GM21529 (cell line): ENCODE measurements around the gene CDHR1.
"Not testable (repeated sequence)": the region's sequence is repeated elsewhere in the genome, so short reads cannot be mapped to it uniquely, and the experiment has no call there.

Source experiments
- ATAC-seq: cut with Tn5 transposase; IDR thresholded peaks from one replicate; pipeline ENCODE4 v1.9.1; 2021; ENCODE audit not compliant: unreplicated experiment

CDHR1 gene

DNA sequence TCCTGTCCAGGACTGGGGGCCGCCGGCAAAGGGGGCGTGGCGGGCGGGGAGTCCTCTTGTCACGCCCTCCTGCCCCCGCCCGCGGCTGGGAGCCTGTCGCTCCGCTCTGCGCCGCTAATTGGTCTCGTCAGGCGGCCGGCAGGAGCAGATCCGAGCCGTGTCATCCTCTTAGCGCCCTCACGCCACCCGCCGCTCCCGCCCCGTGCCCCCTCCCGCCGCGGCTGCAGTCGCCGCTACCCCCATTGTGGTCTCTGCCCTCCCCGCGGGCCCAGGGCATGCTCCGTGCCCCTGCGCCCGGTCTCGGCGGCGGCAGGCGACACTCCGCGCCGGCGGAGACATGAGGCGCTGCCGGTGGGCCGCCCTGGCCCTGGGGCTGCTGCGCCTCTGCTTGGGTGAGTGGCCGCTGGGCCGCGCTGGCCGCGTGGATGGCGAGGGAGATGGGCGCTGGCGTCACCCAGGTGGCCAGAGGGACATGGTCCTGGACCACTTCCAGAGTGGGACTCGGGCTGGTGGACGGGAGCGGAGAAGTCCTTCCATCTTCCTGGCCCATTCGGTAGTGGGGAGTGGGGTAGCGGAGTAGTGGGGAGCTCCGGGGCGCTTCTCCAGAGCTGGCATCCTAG, at the start of gene CDHR1:
Gene CDHR1 (plus strand): TSS at position 114 of the 620 bp plus-strand sequence. CDS start 224 bp downstream, at position 338.
- peak; percentile 84 for ATAC-seq

DNA sequence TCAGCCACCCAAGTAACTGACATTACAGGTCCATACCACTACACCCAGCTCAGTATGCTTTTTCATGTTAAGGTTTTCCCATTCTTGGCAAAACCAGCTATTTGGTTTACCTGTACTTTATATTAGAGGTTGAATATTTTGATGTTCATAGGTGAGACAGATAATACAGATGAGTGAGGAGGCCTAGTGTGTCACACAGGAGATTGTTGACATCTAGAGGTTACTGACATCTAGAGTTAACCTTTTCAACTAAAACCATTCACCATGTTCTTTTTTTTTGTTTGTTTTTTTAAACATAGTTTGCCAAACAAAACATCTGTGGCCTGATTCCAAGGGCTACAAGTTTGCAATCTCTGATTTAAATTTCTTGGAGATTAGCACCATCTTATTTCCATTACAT, 47.0 kb upstream of the CDHR1 start:
- ATAC-seq = no peak

DNA sequence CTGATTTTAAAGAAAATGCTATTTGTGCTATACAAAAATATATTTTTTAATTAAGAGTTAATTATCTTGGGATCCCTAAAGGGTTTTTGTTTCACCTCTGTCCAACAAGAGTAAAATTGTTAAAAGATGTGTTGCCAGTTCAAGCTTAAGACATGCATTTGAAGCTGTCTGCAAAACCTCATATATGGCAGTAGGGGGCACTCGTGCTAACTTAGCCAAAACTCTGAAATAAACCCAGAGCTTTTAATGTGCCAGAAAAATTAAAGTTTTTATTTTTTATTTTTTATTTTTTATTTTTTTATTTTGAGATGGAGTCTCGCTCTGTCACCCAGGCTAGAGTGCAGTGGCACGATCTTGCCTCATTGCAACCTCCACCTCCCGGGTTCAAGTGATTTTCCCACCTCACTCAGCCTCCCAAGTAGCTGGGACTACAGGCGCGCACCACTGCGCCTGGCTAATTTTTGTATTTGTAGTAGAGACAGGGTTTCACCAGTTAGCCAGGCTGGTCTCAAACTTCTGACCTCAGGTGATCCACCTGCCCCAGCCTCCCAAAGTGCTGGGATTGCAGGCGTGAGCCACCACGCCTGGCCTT, 46.2 kb upstream of the CDHR1 start:
- peak; percentile 66 for ATAC-seq

DNA sequence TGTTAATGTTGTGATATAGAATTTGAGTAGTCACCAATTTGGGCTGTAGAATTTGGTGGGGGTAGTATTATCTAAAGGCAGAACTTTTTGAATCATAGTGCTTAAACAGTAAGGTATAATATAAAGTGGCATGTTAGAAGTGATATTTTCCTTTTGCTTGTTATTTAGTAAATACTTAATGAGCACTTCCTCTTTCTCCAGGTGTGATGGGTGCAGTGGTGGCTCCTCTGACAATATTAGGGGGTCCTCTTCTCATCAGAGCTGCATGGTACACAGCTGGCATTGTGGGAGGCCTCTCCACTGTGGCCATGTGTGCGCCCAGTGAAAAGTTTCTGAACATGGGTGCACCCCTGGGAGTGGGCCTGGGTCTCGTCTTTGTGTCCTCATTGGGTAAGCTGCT, 44.5 kb upstream of the CDHR1 start:
- no peak for ATAC-seq

DNA sequence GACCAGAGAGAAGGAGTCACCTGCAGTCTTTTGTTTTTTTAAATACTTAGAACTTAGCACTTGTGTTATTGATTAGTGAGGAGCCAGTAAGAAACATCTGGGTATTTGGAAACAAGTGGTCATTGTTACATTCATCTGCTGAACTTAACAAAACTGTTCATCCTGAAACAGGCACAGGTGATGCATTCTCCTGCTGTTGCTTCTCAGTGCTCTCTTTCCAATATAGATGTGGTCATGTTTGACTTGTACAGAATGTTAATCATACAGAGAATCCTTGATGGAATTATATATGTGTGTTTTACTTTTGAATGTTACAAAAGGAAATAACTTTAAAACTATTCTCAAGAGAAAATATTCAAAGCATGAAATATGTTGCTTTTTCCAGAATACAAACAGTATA, 41.6 kb upstream of the CDHR1 start:
- ATAC-seq = no peak

DNA sequence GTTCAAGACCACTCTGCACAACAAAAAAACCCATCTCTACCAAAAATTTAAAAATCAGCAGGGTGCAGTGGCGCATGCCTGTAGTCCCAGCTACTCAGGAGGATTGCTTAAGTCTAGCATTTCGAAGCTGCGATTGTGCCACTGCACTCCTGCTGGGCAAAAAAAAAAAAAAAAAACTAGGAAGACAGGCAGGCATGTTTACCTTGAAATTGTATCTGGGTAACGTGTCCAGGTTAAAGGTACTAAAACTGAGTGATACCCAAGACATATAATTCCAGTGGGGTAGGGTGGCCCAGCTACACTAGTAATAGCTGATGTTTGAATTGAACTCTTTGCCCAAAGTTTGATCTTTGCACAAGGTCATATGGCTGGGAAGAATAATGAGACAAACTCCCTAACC, 38.8 kb upstream of the CDHR1 start:
- ATAC-seq = no peak

DNA sequence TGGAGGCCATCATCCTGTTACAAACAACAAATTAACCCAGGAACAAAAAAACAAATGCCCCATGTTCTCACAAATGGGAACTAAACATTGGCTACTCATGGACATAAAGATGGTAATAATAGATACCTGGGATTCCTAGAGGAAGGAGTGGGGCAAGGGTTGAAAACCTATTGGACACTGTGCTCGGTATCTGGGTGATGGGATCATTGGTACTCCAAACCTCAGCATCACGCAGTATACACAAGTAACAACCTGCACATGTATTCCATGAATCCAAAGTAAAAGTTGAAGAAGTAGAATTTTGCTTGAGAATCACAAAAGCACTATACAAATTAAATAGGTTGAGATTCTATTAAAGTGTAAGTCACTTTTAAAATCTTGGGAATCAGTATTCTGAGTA, 38.3 kb upstream of the CDHR1 start:
- no peak for ATAC-seq

DNA sequence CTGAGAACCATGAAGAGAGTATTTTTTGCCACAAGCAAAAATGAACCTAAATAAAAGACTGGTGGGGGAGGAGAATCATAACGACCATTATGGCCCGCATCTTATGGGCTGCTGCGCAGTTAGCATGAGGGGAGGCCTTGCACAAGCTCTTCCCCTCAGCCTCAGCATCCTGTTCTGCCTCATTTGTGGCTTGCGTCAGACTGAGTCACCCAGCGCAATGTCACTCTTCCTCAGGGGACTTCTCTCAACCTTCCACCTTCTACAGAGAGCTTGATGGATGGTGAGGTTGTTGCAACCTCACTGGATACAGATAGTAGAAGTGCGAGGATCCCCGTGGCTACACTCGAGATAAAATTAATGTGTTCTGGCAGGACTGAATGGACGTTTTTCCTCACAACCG, 37.6 kb upstream of the CDHR1 start:
- peak; percentile 80 for ATAC-seq

DNA sequence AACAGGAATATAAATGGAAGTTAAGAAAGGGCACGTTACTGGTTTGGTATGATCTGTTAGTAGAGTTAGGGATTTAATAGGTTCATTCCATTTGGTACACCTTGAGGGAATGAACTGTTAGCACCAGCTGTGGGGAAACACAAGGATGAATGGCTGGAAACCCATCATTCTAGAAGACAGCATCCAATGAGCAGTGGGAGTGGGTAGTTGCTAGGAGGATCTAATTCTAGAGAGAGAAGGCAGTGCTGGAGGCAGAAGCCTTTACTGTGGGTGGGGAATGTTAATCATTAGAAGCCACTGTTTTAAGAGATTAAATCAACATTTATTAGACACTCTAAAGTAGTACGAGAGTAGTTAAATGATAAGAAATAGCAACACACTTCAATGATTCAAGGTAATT, 36.3 kb upstream of the CDHR1 start:
- ATAC-seq = no peak

DNA sequence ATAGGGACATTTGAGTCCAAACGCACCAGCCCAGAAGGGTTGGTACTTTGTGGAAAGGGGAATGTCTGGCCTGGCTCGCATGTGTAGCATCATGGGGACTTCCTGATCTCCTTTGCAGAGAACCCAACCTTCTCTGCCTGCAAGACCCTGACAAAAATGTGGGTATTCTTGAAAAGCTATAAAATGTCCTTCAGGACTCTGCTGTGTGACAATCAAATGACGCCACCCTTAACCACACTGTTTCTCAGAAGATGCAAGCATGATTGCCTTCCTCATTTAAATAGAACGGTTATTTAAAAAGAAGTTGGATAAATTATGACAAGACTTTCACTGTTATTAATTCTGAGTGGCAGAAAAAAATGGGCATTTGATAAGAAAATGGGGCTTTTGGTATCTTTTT, 35.8 kb upstream of the CDHR1 start:
- ATAC-seq = no peak

DNA sequence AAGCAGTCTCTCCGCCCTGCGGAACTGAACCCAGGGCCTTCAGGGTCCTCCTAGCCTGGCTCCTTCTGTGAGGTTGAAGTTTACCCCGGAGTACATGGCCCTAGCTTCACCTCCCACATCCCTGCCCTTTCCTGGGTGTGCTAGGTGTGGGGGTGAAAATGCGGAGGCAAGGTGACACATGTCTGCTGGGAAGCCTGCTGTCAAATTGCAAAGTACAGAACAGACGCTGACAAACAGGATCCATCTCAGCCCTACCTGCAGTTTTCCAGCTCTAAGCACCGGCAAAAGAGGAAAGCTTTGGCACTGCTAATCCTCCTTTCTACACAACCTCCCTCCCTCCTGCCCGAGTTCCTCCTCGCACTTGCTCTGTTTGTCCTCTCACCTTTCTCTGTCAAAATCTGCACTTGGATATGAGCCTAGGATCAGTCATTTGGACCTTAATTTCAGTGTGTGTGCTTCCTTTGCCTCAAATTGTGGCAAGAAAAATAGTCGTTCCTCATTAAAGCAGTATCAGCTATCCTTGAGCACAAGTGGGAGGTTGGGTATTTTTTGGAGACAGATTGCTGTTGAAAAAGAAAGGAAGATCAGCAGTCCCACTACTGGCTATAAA, 35.2 kb upstream of the CDHR1 start:
- no peak for ATAC-seq

DNA sequence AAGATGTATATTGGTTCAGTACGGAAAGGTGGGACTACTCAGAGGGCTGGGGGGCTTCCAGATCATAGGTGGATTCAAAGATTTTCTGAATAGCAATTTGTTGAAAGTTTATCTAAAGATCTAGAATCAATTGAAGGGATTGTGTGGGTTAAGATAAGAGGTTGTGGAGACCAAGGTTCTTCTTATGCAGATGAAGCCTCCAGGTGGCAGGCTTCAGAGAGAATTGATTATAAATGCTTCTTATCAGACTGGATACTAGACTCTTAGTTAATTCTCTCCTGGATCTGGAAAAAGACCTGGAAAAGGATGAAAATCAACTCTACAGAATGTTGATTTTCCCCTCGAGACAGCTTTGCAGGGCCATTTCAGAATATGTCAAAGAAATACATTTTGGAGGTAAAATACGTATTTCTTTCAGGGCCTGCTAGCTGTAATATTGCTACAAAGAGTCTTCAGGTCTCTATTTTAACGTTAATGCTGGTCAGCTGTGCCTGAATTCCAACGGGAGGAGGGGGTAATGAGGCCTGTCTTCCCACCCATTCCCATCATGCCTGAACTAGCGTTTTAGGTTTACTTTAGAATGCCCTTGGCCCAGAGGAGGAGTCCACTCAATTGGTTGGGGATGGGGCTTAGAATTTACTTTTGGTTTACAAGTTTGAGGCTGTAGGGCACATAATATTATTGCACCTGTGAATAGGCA, 33.5 kb upstream of the CDHR1 start:
- ATAC-seq = no peak

DNA sequence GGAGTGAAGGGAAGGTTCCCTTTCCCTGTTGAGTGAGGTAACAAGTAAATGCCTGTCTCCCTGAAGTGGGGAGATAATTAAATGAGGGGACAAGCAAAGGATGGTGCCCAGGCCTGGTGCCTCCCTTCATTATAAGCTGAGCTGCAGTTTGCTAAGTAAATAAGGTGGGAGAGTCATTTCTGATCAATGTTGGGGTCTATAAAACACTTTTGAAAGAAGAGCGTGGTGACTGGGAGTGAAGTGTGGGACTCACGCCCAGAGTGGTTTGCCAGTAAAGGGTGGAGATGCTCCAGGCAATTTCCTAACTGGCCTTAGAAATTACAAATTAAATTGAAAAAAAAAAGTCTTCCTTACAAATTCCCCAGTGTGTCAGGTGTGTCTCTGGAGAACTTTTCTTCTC, 30.3 kb upstream of the CDHR1 start:
- ATAC-seq = no peak

DNA sequence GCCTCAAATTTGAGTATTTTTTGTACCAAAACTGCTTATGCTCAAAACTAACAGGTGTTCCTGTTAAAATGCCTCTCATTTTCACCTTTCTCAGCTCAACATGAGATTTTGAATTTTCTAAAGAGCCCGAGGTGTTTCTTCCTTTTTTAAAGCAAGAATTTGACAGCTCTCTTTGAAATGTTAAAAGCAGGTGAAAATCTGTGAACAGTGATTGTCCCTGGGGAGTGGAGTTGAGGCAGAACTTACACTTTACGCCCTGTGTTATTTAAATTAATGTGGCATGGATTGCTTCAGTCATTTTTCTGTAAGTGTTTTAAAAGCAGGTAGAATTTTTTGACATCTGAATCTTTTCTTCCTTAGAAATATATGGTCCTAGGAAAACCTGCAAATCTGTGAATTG, 29.9 kb upstream of the CDHR1 start:
- no peak for ATAC-seq

DNA sequence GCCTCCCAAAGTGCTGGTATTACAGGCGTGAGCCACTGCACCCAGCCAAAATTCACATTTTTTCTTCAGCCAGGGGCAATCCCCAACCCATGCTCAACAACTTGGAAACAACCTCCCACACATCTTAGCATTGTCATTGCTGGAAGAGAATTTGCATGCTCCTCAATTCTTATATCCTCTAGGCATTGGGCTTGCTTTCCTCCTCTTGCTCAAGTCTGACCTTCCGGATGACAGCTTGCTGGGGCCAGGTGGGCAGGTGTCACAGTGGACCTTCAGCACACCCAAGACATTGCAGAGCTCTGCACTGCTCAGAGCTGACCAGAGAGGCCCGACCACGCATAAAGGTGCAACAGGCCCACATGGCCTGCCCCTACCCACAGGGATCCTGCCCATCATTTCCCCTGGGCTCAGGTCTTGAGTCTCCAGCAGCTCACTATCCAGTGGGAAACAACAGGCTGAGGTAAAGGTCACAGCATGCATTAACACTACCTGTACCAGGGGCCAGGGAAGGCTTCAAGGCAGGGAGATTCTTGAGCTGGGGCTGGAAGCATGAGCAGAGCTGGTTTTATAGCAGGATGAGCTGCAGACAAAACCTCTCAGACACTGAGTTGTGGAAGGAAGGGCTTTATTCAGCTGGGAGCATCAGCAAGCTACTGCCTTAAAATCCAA, 27.6 kb upstream of the CDHR1 start:
- no peak for ATAC-seq

DNA sequence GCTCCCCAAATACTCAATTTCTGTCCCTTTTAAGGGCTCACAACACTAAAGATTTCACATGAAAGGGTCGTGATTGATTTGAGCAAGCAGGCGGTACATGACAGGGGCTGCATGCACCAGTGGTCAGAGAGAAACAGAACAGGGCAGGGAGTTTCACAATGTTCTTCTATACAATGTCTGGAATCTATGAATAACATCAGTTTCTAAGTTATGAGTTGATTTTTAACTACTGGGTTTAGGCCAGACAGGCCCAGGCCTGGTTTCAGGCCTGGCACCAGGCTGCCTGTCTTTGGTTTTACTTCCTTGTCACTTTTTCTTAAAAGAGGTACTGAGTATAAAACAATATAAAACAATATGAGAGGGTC, 27.1 kb upstream of the CDHR1 start:
- ATAC-seq = not testable (repeated sequence)

DNA sequence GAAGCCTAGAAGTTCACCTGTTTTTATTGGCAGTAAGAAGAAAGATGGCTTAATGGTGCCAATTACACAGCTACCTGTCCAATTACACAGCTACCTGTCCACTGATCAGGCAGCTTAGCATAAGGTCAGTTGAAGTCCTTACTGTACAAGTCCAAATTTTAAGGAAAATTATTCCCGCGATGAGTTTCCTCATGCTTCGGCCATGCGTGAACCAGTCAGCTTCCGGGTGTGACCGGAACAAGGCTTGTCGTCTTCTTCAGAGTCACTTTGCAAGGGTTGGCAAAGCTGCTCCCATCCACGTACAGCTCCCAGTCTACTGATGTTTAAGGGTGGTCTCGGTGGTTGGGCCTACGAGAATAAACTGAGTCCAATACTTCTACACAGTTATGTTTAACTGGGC, 26.0 kb upstream of the CDHR1 start:
- ATAC-seq = not testable (repeated sequence)

DNA sequence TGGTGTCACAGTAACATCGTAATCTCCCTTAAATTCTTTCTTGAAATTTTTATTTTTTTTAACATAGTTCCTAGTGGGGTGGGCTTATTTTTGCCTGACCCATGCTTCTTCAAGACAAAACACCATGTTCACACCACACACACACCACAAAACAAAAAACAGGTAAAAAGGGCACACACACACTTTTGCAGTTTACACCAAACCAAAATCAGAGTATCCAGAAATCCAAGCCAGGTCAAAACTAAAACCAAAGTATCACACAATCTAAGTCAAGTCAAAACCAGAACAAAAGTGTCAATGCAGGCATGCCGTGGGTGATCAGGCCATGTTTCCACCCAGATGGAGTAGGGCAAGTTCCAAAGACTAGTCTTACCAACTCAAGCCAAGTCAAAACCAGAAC, 23.1 kb upstream of the CDHR1 start:
- not testable (repeated sequence) for ATAC-seq

DNA sequence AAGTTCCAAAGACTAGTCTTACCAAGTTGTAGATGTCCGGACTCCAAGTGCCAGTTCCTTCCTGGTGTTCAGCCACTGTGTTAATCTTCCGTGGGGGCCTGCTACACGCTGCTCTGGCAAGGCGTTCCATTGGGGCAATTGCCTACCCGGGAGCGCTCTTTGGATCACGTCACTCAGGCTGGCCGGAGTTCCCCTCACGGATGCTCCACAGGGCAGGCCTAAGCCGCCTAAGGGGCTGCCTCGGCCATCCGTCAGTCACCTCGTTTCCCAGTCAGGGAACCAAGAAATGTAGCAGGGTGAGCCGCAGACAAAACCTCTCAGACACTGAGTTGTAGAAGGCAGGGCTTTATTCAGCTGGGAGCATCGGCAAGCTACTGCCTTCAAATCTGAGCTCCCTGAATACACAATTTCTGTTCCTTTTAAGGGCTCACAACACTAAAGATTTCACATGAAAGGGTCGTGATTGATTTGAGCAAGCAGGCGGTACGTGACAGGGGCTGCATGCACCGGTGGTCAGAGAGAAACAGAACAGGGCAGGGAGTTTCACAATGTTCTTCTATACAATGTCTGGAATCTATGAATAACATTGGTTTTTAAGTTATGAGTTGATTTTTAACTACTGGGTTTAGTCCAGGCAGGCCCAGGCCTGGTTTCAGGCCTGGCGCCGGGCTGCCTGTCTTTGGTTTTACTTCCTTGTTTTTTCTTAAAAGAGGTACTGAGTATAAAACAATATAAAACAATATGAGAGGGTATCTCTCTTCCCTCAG, 22.5 kb upstream of the CDHR1 start:
- peak; percentile 28 for ATAC-seq

DNA sequence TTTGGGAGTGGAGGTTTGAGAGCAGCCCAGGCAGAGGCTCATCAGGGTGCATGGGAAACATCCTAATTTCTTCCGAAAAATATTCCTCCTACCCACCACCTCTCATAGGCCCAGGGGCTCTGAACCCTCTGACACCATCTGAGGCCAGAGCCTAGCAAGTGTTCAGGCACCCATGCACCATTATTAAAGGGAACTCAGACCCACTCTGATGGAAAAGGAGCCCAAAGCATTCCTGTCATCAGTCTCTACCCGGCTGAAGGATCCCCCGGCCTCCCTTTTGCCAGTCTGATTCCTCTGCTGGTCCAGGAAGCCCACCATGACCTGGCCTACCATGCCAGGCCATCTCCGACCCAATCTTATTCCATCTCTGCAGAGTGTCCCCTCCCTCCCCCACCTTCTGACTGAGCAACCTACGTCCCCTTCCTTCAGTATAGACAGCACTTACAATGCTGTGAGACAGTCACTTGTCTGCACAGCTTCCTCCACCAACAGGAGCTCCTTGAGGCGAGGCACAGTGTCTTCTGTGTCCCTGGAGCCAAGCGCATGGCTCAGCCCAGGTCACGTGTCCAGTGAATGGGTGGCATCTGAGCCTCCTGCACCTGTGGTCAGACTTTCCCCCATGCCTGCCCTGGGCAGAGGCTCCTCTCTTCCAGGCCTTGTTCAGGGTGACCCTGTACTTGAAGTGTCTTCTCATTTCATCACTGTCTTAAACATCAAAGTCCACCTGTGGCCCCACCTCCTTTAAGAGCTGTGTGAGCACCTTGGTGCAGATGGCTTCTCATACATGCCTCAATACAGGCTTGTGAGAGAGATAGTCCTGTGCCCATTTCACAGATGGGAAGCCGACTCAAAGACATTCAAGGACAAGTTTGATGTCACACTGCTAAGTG, 21.6 kb upstream of the CDHR1 start:
- ATAC-seq = peak; percentile 53
